DOHH2 (cell line): Measurements from ENCODE around the gene UNC5CL.
"Not testable (repeated sequence)": the region's sequence is repeated elsewhere in the genome, so short reads cannot be mapped to it uniquely, and the experiment has no call there.

Experiments
- CTCF ChIP-seq: fragments of 200-600 bp; sonication (generic); IDR thresholded peaks from one replicate; pipeline ENCODE4 v1.5.1; 2014; ENCODE audit warnings: antibody characterized with exemption, mild to moderate bottlenecking, low read depth, low read length; ENCODE audit not compliant: poor library complexity, severe bottlenecking
- EZH2phosphoT487 ChIP-seq: fragments of 200-600 bp; sonication (generic); IDR thresholded peaks from 2 replicates; pipeline ENCODE4 v1.6.1; 2017; ENCODE audit warnings: borderline replicate concordance, mild to moderate bottlenecking, antibody characterized with exemption, low read length, moderate library complexity, mixed read lengths

GRCh38 chr6:41006217-41006616 is 32.8 kb downstream of the UNC5CL start:
- TF ChIP-seq CTCF, result peak; percentile 54
- TF ChIP-seq EZH2phosphoT487, result not testable (repeated sequence)
